T-helper 2 cell treated with Interferon-gamma antibody and Interleukin-4, amounts not matched to agents 5 μg/mL and 100 μg/mL, for 36 hours (primary cell): Measurements from ENCODE around the gene R3HDM2.

Experiments used
- DNase-seq: peaks from one replicate; pipeline ENCODE4 v3.0.0; 2021; ENCODE audit warnings: low spot score
- H3K27ac Mint-ChIP-seq: one replicate; pipeline ENCODE4 v1.8.0; 2021; ENCODE audit warnings: mild to moderate bottlenecking, mixed read lengths
- H3K27me3 Mint-ChIP-seq: one replicate; pipeline ENCODE4 v1.8.0; 2021; ENCODE audit warnings: low read depth, mixed read lengths
- H3K36me3 Mint-ChIP-seq: one replicate; pipeline ENCODE4 v1.8.0; 2021; ENCODE audit warnings: low read depth, mixed read lengths
- H3K4me1 Mint-ChIP-seq: one replicate; pipeline ENCODE4 v1.8.0; 2021; ENCODE audit warnings: low read depth, mixed read lengths
- H3K4me3 Mint-ChIP-seq: one replicate; pipeline ENCODE4 v1.8.0; 2022; ENCODE audit warnings: mild to moderate bottlenecking, moderate library complexity, mixed read lengths
- H3K9me3 Mint-ChIP-seq: one replicate; pipeline ENCODE4 v1.8.0; 2021; ENCODE audit warnings: mixed read lengths

The R3HDM2 gene

GRCh38 chr12:57430931-57431566 lies at the start of gene R3HDM2:
R3HDM2 (minus strand) TSS chr12:57431043; CDS start chr12:57310428, 120,615 bp downstream.
- Mint-ChIP-seq H3K4me3 (peak within 1 kb of the TSS; percentile 99), H3K27me3 (no peaks in the 10 kb centered on the region), H3K27ac (peak within 1 kb of the TSS; percentile 100), H3K9me3 (no peaks in the 10 kb centered on the region), H3K36me3 (peaks cover 7% of the 10 kb centered on the region), H3K4me1 (peaks cover 33% of the 10 kb centered on the region)
- peak; percentile 93 for DNase-seq

- DNase-seq = peak; percentile 50
- Mint-ChIP-seq H3K36me3 (peaks cover 26% of the 10 kb centered on the region), H3K4me1 (peaks cover 50% of the 10 kb centered on the region), H3K27ac (peak within 1 kb of the TSS; percentile 99), H3K27me3 (no peaks in the 10 kb centered on the region), H3K4me3 (peak within 1 kb of the TSS; percentile 96), H3K9me3 (no peaks in the 10 kb centered on the region)
Measured at GRCh38 chr12:57479376-57480115, 48.7 kb upstream of the R3HDM2 start, which contains the start of gene ARHGAP9. ARHGAP9 (minus strand) TSS chr12:57479866; CDS start chr12:57479406, 460 bp downstream.

GRCh38 chr12:57479043-57479375 lies 48.2 kb upstream of the R3HDM2 start:
- peaks cover 56% of the 10 kb centered on the region for H3K4me1 Mint-ChIP-seq
- H3K27ac Mint-ChIP-seq = peak overlapping the region; percentile 99
- peaks cover 31% of the 10 kb centered on the region for H3K36me3 Mint-ChIP-seq
- DNase-seq = no peak
- peak overlapping the region; percentile 96 for H3K4me3 Mint-ChIP-seq
- H3K9me3 Mint-ChIP-seq = no peaks in the 10 kb centered on the region
- no peaks in the 10 kb centered on the region for H3K27me3 Mint-ChIP-seq

- DNase-seq = peak; percentile 62
- Mint-ChIP-seq H3K4me3 (peak overlapping the region; percentile 96), H3K27ac (peak overlapping the region; percentile 99), H3K27me3 (no peaks in the 10 kb centered on the region), H3K4me1 (peaks cover 60% of the 10 kb centered on the region), H3K9me3 (no peaks in the 10 kb centered on the region), H3K36me3 (peaks cover 39% of the 10 kb centered on the region)
Measured at GRCh38 chr12:57477710-57478681, 47.2 kb upstream of the R3HDM2 start.

GRCh38 chr12:57476993-57477709 lies 46.3 kb upstream of the R3HDM2 start:
- Mint-ChIP-seq H3K27me3 (no peaks in the 10 kb centered on the region), H3K36me3 (peaks cover 46% of the 10 kb centered on the region), H3K4me3 (peak overlapping the region; percentile 96), H3K27ac (peak overlapping the region; percentile 99), H3K4me1 (peaks cover 64% of the 10 kb centered on the region), H3K9me3 (no peaks in the 10 kb centered on the region)
- no peak for DNase-seq

GRCh38 chr12:57476162-57476992 lies 45.5 kb upstream of the R3HDM2 start:
- H3K27ac Mint-ChIP-seq = peak overlapping the region; percentile 99
- peaks cover 64% of the 10 kb centered on the region for H3K4me1 Mint-ChIP-seq
- H3K27me3 Mint-ChIP-seq = no peaks in the 10 kb centered on the region
- H3K4me3 Mint-ChIP-seq = peak overlapping the region; percentile 96
- H3K9me3 Mint-ChIP-seq = no peaks in the 10 kb centered on the region
- peak; percentile 81 for DNase-seq
- peaks cover 51% of the 10 kb centered on the region for H3K36me3 Mint-ChIP-seq

- H3K27ac Mint-ChIP-seq = peak overlapping the region; percentile 46
- no peak for DNase-seq
- no peaks in the 10 kb centered on the region for H3K9me3 Mint-ChIP-seq
- peaks cover 55% of the 10 kb centered on the region for H3K36me3 Mint-ChIP-seq
- peak overlapping the region; percentile 96 for H3K4me3 Mint-ChIP-seq
- H3K27me3 Mint-ChIP-seq = no peaks in the 10 kb centered on the region
- H3K4me1 Mint-ChIP-seq = peaks cover 58% of the 10 kb centered on the region
Measured at GRCh38 chr12:57475271-57476161, 44.7 kb upstream of the R3HDM2 start.

- peaks cover 54% of the 10 kb centered on the region for H3K4me1 Mint-ChIP-seq
- H3K27me3 Mint-ChIP-seq = no peaks in the 10 kb centered on the region
- H3K4me3 Mint-ChIP-seq = peak overlapping the region; percentile 72
- H3K27ac Mint-ChIP-seq = peak overlapping the region; percentile 64
- H3K36me3 Mint-ChIP-seq = peaks cover 55% of the 10 kb centered on the region
- no peak for DNase-seq
- H3K9me3 Mint-ChIP-seq = no peaks in the 10 kb centered on the region
Measured at GRCh38 chr12:57474862-57475261, 44.0 kb upstream of the R3HDM2 start.

- DNase-seq = no peak
- no peaks in the 10 kb centered on the region for H3K9me3 Mint-ChIP-seq
- no peaks in the 10 kb centered on the region for H3K27me3 Mint-ChIP-seq
- peak overlapping the region; percentile 64 for H3K27ac Mint-ChIP-seq
- peaks cover 50% of the 10 kb centered on the region for H3K4me1 Mint-ChIP-seq
- peaks cover 59% of the 10 kb centered on the region for H3K36me3 Mint-ChIP-seq
- H3K4me3 Mint-ChIP-seq = peak overlapping the region; percentile 72
Measured at GRCh38 chr12:57474430-57474829, 43.6 kb upstream of the R3HDM2 start.

GRCh38 chr12:57473886-57474285 lies 43.0 kb upstream of the R3HDM2 start:
- no peaks in the 10 kb centered on the region for H3K9me3 Mint-ChIP-seq
- H3K4me3 Mint-ChIP-seq = peak overlapping the region; percentile 72
- H3K27ac Mint-ChIP-seq = peak overlapping the region; percentile 64

GRCh38 chr12:57473392-57473791 lies 42.5 kb upstream of the R3HDM2 start:
- no peak for DNase-seq
- Mint-ChIP-seq H3K27ac (no peak overlapping the region), H3K27me3 (no peaks in the 10 kb centered on the region), H3K9me3 (no peaks in the 10 kb centered on the region), H3K36me3 (peaks cover 61% of the 10 kb centered on the region), H3K4me3 (no peak overlapping the region), H3K4me1 (peaks cover 39% of the 10 kb centered on the region)

More at GRCh38 chr12:57473886-57474285, 43.0 kb upstream of the R3HDM2 start:
- Mint-ChIP-seq H3K36me3 (peaks cover 64% of the 10 kb centered on the region), H3K4me1 (peaks cover 44% of the 10 kb centered on the region), H3K27me3 (no peaks in the 10 kb centered on the region)
- DNase-seq = no peak

GRCh38 chr12:57472391-57472790 lies 41.5 kb upstream of the R3HDM2 start:
- Mint-ChIP-seq H3K27me3 (no peaks in the 10 kb centered on the region), H3K36me3 (peaks cover 64% of the 10 kb centered on the region), H3K9me3 (no peaks in the 10 kb centered on the region), H3K4me1 (peaks cover 31% of the 10 kb centered on the region), H3K27ac (no peak overlapping the region), H3K4me3 (no peak overlapping the region)
- DNase-seq = no peak
